ENCODE measurements around the gene TMEM147.
"Not testable (repeated sequence)": the region's sequence is repeated elsewhere in the genome, so short reads cannot be mapped to it uniquely, and the experiment has no call there.

Gene TMEM147

DNA sequence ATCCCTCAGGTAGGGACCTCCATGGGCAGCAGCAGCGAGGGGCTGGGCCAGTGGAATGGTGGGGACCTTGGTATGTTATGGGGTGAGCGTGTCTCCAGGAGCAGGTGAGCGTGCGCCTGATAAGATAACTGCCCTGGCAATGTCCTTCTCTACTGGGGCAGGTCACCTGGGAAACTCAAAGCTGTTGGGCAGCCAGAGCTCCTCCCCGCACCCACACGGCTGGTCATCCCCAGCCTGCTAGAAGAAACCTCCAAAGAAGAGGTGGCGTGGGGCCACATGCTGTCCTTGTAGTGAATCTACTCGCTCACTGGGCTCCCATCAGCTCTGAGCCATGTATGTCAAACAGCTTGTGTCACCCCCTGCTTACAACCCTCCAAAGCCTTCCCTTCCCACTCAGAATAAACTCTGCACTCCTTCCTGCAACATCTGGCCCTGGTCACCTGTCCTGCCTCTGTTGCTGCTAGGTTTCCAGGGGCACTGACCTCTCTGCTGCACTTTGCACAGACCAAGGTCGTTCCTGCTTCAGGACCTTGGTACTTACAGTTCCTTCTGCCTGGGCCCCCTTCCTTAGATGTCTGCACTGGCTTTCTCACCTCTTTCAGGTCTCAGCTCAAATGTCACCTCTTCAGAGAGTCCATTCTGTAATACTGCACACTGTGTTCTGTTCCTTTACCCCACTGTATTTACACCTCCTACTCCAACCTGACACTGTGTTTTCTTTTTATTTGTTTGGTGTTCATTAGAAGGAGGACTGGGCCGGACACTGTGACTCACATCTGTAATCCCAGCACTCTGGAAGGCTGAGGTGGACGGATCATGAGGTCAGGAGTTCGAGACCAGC, 19.8 kb downstream of the TMEM147 start:
- DNase-seq: no peak

DNA sequence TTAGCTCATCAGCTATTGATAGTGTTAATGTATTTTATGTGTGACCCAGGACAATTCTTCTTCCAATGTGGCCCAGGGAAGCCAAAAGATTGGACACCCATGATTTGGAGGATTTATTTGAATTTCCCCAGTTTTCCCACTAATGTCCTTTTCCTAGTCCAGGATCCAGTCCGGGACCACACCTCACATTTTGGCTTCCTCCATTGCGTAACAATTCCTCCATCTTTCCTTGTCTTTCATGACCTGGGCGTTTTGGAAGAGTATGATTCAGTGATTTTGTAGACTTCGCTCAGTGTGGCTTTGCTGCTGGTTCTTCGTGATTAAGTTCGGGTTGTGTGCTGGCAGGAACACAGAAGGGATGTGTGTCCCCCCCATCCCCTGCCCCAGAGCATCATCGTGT, 21.3 kb downstream of the TMEM147 start:
- no peak for DNase-seq

DNA sequence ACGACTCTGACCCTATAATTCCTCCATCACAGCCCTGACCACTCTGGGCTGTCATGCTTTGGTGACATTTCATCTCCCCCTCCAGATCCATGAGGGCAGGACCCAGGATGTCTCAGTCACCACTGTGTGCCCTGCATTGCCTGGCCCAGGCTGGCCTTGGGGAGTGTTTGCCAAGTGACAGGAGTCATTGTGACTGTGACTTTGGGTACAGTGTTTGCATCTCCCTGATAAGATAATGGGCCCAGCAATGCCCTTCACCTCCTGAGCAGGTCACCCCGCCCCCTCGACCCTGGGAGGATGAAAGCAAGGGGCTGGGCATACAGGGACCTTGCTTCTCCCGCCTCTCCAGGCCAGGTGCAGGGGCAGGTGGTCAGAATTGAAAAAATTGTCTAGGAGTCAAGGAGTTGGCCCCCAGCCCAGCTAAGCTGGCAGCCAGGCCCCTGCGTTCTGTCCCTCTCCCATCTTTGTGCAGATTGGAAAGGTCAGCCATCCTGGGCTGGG, 23.9 kb downstream of the TMEM147 start:
- DNase-seq: no peak

DNA sequence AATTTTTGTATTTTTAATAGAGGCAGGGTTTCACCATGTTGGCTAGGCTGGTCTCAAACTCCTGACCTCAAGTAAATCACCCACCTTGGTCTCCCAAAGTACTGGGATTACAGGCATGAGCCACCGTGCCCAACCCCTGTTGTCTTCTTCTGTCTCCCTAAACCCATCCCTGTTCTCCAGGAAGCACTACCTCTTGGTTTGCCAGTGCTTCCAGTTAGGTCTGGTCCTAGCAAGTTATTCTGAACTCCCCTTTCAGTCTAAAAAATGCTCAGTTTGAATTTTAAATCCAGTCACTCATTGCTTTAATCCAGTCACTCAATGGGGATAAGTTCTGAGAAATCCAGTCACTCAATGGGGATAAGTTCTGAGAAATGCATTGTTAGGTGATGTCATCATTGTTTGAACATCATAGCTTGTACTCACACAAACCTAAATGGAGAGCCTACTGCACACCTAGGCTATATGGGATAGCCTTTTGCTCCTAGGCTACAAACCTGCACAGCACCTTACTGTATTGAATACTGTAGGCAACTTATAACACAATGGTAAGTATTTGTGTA, 26.1 kb downstream of the TMEM147 start:
- DNase-seq: no peak

DNA sequence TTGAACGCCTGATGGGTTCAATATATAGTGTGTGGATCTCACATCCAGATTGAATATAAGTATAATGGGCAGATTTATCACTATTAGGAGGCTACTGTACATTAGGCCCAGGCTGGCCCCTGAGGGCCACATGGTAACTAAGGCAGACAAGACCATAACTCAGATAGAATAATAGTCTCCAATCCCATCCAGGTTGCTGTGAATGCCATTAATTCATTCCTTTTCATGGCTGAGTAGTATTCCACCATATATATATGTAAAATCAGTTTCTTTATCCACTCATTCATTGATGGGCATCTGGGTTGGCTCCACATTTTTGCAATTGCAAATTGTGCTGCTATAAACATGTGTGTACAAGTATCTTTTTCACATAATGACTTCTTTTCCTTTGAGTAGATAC, 32.5 kb downstream of the TMEM147 start:
- no peak for DNase-seq

DNA sequence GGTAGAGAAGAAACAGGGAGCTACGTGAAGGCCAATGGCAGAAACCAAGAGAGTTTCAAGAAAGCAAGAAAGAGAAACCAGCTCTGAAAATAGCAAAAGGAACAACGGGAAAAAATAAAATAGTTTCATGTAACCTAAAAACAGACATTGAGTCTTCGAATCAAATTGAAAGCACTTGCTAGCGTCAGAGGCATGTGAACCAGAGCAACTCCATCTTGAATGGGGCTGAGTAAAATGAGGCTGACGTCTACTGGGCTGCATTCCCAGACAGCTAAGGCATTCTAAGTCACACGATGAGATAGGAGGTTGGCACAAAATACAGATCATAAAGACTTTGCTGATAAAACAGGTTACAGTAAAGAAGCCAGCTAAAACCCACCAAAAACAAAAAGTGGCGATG, 33.3 kb downstream of the TMEM147 start:
- no peak for DNase-seq

DNA sequence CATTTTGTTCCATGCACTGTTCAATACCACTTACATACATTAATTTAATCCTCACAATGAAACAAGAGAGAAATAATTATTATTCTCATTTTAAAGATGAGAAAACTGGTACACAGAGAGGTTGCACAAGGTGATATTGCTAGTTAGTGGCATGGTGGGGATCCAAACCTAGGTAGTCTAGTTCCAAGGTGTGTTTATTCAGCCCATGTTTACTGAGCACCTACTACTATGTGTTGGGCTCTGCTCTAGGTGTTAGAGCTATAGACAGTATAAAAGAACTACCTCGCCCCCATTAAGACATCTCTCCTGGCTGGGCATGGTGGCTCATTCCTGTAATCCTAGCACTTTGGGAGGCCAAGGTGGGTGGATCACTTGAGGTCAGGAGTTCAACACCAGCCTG, 37.3 kb downstream of the TMEM147 start:
- DNase-seq: no peak

DNA sequence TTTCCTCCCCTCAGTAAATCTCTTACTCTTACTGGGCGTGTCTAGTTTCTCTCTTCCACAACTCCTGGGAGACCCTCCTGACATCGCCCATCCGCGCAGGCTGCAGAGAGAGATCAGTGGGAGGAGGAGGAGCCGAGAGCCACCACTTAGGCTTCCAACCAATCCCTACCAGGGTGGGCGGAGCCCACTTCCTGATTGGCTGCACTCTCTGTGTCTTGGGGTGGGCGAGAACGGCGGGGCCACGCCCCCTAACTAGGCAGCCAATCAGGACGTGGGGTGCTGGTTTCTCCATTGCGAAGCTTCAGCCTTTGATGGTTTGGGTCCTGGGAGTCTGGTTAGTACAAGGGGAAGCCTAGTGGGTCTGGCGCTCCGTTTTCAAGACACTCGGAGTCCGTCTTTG, 40.4 kb downstream of the TMEM147 start, which contains the start of gene PMIS2:
Gene PMIS2, plus strand, starts transcription at position 326 of the 400 bp plus-strand sequence. CDS start 87 bp downstream, outside the sequence.
- DNase-seq: no peak

DNA sequence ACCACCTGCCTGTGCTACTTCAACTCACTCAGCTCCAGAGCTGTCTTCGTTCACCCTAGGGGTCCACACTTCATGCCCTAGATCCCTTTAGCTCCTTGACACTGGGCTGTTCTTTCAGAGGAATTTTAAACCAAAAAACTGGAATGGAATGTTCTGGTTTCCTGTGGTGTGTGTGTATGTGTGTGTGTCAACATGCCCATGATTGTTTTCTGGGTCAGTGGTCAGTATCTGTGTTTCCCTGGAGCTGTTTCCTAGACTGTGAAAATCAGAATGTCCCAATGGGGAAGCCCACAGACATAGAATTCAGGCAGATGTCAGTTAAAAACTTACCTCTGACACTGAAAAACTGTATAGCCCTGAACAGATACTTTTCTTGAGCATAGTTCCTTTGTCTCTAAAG, 41.9 kb downstream of the TMEM147 start:
- DNase-seq: no peak

DNA sequence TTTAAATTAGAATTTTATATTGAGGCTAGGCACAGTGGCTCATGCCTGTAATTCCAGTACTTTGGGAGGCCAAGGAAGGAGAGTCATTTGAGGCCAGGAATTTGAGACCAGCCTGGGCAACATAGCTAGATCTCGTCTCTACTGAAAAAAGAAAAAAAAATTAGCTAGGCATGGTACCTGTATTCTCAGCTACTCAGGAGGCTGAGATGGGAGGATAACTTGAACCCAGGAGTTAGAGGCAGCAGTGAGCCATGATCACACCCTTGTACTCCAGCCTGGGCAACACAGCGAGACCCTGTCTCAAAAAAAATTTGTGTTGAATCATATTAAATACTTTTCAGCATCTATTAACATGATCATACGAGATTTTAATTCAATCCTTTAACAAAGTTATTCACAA, 45.4 kb downstream of the TMEM147 start:
- no peak for DNase-seq

DNA sequence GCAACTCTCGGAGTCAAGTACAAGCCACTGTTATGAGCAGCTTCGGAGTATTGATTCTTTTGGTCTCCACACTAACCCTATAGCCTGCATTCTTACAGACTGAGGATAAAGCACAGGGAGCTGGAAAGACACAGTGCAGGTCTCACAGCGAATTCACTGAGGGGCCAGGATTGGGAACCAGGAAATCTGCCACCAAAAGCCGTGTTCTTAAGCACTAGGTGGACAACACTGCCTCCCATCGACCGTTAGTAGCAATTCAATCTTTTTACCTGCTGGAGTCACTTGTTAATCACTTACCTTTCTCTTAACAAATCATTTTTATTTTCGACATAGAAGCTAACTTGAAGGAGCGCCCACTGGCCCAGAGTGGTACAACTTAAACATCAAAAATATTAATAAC, 46.8 kb downstream of the TMEM147 start:
- no peak for DNase-seq

DNA sequence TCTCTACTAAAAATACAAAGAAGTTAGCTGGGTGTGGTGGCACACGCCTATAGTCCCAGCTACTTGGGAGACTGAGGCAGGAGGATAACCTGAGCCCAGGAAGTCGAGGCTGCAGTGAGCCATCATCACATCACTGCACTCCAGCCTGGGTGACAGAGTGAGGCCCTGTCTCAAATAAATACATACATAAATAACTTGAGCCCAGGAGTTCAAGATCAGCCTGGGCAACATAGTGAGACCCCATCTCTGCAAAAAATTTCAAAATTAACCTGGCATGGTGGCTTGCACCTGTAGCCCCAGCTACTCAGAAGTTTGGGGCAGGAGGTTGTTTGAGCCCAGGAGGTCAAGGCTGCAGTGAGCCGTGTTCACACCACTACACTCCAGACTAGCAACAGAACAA, 49.6 kb downstream of the TMEM147 start:
- DNase-seq: not testable (repeated sequence)

DNA sequence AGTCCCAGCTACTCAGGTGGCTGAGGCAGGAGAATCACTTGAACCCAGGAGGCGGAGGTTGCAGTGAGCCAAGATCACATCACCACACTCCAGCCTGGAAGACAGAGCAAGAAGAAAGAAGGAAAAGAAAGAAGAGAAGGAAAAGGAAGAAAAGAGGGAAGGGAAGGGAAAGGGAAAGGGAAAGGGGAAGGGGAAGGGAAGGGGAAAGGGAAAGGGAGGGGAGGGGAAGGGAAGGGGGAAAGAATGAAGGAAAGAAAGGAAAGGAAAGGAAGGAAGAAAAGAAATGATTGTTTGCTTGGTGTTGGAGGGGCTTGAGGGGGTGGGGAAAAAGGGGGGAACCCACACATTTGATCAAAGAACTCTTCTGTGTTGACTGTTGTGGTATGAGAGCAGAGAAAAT, 50.5 kb downstream of the TMEM147 start:
- DNase-seq: no peak

DNA sequence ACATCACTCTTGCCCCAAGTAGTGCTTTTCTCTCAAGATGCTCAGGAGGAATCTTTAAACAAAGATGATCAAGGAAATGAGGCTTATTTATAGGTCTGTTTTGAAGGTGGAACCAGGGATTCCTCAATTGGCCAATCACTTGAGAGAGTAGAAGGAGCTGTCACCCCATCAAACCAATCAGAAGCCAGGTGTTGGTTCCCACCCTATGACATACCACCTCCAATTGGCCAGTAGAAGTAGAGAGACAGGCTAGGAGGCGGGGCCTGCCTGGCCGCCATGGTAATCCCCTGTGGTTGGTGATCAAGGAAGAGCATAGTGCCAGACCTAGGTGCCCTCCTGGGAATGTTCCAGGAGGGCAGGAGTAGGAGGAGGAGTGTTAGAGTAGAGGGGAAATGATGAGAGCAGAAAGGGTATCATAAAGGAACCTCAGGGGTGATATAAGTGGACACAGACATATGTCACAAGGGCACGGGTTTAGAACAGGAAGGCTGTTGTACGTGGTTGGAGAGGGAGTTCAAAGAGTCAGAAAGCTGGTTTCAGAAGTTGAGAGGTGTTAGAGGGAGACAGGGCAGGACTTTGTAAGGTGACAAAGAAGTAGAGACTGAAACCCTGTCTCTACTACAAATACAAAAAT, 51.1 kb downstream of the TMEM147 start:
- no peak for DNase-seq
